GM21381 (cell line): ENCODE measurements around the gene EPB41.
"Not testable (repeated sequence)": the region's sequence is repeated elsewhere in the genome, so short reads cannot be mapped to it uniquely, and the experiment has no call there.

ENCODE experiments used
- ATAC-seq: cut with Tn5 transposase; IDR thresholded peaks from one replicate; pipeline ENCODE4 v1.9.1; 2021; ENCODE audit warnings: mild to moderate bottlenecking, moderate library complexity; ENCODE audit not compliant: unreplicated experiment

The EPB41 gene

GRCh38 chr1:28925350-28925891 lies 11.1 kb downstream of the EPB41 start:
- no peak for ATAC-seq

- peak; percentile 95 for ATAC-seq
These were observed 12.4 kb downstream of the EPB41 start for GRCh38 chr1:28926629-28927265.

GRCh38 chr1:28927266-28927647 lies 12.9 kb downstream of the EPB41 start:
- ATAC-seq = peak; percentile 11

DNA sequence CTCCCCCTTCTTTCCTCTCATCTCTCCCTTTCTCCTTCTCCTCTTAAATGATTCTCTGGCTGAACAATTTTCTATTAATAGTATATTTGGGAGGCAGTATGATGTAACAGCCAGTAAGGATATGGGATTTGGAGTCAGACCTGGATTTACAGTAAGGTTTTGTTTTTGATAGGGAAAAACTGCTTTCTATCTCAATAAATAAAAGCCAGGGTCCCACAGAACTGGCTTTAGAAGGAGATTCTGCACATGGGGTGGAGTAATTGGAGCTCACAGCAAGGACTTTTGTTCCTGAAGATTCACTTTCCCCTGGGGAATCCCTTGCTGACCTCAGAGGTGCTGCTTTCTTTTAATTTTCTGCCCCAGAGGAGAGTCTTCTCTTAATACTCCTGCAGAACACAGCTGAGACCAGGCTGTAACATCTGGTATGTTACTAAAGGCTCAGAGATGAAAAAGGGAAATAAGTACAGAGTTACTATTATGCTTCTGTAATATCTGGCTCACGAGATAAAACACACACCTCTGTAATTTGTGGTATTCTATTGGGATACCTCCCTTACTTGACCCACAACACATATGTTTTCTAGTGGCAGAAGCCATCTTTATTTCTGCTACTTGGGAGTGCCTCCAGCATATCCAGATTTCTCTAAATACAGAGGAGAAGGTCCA lies 13.4 kb downstream of the EPB41 start:
- no peak for ATAC-seq

DNA sequence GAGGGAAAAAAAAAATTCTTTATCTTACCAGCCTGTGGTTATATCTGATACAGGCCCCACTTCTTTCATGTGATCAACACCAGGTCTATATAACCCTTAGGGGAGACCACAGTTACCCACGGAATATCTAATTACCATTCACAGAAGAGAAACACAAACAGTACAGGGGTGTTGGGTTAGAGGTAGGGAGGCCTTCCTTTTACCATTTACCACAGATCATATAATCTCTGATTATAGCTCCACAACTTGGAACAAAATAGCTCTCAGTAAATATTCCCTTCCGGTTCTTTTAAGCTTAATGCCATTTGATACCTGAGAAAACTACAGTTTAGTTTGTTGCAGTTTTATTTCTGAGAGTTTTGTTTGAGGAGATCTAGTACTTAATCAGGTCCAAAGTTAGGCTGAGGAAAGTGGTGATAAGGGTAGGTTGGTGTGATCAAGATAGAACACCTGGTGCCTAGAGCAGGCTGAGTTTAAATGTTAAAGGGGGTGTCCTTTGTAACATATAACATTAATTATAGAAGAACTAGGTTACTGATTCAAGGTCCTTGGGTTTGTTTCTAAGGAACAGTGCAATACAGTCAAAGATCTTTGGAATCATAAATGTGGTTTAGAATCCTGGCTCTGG lies 14.1 kb downstream of the EPB41 start:
- no peak for ATAC-seq

DNA sequence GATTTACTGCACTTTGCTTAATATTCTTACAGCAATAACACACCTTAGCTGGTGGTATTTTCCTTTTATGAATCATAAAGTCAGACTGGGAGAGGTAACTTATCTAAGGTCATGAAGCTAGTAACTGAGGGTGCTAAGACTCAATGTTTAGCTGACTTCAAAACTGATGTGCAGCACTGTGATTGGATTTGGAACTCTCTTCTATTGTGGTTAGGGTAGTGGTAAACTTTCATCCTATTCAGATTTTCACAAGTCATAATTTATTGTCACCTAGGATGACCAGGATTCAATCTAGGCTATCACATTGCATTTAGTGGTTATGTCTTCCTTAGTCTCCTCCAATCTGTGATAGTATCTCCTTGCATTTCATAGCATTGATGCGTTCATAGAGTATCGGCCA lies 18.9 kb downstream of the EPB41 start:
- ATAC-seq = no peak

- ATAC-seq = no peak
These were observed 19.5 kb downstream of the EPB41 start for GRCh38 chr1:28933918-28934317.

DNA sequence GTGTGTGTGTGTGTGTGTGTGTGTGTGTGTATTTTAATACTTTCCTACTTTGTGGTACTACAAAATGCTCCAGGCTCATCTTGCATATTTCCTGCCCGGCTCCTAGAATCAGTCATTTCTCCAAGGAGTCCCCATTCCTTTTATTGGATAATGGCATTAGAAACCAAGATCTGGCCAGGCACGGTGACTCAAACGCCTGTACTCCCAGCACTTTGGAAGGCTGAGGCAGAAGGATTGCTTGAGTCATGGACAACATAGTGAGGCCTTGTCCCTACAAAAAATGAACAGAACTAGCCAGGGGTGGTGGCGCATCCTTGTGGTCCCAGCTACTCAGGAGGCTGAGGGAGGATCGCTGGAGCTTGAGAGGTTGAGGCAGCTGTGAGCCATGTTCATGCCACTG lies 20.3 kb downstream of the EPB41 start:
- no peak for ATAC-seq

DNA sequence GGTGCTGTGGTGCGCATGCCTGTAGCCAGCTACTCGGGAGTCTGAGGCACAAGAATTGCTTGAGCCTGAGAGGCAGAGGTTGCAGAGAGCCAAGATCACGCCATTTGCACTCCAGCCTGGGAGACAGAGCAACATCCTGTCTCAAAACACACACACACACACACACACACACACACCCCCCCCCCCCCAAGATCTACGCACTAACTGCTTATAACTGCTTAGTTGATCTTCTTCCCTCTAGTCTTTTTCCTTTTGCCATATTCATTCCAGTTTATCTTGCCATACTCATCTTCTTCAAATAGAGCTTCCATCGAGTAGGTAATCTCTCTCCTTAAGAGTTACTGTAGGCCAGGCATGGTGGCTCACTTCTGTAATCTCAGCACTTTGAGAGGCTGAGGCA lies 20.9 kb downstream of the EPB41 start:
- ATAC-seq = no peak

DNA sequence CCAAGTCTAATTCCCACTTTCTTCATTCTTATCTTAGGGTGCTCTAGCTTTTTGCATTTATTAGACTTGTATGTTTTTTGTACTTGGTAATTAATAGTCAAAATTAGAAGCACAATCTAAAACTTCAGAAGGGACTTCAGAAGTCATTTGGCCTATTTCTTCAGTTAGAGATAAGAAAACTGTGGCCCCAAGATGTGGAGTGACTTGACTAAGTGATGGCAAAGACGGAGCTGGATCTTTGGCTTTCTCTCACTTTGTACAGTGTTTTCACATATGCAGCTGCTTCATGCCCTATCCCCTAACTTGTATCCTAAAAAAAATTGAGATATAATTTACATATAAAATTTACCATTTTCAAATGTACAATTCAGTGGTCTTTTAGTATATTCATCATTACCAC lies 21.7 kb downstream of the EPB41 start:
- ATAC-seq = no peak

GRCh38 chr1:28936528-28936927 lies 22.2 kb downstream of the EPB41 start:
- ATAC-seq = no peak

DNA sequence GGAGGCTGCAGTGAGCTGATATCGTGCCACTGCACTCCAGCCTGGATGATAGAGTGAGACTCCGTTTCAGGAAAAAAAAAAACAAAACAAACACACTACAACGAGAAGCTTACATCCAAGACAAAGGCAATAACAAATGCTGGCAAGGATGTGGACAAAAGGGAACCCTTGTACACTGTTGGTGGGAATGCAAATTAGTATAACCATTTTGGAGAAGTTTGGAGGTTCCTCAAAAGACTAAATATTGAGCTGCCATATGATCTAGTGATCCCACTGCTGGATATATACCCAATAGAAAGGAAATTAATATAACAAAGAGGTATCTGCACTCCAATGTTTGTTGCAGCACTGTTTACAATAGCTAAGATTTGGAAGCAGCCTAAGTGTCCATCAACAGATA lies 29.2 kb downstream of the EPB41 start:
- ATAC-seq = not testable (repeated sequence)

DNA sequence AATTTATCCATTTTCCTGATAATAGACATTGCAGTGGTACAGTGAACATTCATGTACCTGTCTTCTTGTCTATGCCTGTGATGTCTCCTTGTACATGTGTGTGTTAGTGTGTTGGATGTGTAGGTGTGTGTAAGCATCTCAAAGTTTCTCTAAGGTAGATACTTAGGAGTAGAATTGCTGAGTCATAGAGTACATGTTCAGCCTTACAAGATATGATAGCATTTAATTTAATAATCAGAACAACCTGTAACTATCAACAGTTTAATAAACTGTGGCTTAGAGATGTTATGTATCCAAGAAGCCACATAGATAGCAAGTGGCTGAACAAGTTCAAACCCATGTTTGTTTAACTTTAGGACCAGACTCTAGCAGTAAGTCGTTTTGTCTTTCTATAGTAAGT lies 35.6 kb downstream of the EPB41 start:
- ATAC-seq = no peak

DNA sequence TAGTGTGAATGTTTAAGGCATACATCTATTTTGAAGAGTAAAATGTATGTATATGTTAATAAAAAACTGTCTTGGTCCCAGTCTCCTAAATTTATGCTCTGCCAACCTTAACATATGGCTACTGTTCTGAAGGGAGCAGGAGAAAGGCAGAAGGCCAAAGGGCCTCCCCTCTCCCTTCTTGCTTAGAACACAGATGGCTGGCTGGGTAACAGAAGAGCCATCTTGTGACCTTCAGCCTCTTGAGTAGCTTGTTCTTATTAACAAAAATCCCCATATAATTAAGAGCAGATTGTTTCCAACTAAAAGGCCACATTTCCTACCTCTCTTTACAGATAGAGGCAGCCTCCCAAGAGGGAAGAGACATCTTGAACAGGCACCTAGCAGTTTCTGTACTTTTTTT lies 36.1 kb downstream of the EPB41 start:
- no peak for ATAC-seq

DNA sequence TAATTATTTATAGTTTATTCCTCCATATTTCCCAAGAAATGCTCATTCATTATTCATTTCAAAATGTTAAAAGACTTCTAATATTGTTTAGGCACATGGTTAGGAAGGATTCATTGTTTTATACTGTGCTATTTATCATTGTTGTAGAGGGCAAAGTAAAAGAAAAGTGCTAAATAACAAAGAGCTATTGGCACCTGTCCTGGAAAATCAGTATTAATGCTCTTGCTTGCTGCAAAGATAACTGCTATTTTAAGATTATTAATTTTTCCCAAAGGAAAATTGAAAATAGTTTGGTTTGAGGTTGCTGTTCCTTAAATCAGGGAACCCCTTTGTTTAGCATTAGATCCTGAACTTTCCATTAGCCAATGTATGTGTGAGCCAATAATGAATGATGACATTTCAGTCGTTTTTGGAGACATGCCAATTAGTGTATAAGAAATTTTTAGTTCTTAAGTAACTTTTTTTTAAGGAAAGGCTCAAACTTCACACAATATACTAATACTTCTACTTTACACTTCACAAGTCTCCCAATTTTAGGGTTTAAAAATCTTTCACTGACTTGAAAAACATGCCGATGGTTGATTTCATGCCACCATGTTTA lies 39.9 kb downstream of the EPB41 start:
- no peak for ATAC-seq

DNA sequence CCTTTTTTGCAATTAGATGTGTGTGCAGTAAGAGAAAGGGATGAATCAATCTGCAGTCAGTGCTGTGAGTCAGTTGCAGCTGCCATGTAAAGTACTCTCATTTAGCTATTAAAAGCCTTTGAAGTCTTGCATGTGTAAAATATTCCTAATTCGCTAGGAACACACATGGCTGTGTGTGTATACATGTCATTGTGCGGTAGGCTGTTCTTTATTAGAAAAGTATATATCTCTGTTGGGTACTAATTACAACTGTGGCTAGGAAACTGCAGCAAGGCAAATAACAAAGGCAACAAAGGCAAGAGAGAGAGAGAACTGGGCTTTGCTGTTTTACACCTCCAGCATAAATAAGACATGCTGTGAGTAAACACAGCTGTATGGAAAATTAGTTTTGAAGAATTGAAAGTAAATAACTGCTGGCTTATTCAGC lies 41.7 kb downstream of the EPB41 start:
- ATAC-seq = no peak

- not testable (repeated sequence) for ATAC-seq
These were observed 47.9 kb downstream of the EPB41 start for GRCh38 chr1:28962114-28962831.

GRCh38 chr1:28965271-28965870 lies 51.0 kb downstream of the EPB41 start:
- ATAC-seq = no peak

DNA sequence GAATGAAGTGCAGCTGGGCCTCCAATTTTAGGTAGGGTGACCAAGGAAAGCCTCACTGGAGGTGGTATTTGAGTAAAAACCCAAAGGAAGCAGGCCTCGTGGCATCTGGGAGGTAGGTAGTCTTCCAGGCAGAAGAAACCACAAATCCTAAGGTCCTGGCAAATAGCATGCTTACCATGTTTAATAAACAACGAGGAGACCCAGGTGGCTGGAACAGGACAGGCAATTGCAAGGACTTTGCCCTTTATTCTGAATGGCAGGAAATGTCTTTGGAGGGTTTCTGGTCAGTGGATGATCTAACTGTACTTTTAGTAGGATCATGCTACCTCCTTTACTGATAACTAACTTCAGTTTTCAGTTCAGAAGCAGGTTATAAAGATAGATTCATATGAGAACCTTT lies 52.2 kb downstream of the EPB41 start:
- no peak for ATAC-seq

DNA sequence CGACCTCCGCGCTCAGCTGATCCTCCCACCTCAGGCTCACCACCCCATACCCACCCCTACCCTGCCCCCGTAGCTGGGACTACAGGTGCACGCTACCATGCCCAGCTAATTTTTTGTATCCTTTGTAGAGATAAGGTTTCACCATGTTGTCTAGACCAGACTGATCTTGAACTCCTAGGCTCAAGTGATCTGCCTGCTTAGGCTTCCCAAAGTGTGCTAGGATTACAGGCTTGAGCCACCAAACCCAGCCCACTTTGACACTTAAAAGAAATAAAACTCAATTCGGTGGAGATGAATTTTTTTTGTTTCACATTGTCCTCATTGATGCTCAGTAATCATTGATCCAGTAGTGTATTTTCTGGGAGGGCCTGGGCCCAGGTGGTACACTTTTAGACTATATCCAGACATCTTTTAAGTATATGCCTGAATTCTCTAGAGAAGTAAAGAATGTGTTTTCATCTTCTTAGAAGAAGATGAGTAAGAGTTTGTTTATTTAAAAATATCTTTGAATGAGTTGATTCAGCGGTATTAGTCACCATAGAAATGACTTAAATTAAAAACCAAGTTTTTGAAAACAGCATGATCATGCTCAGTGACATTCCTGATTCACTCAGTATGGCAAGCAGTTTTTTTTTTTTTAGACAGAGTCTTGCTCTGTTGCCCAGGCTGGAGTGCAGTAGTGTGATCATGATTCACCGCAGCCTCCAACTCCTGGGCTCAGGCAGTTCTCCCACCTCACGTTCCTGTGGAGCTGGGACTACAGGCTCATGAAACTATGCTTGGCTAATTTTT lies 57.8 kb downstream of the EPB41 start:
- ATAC-seq = no peak
